HEK293 (cell line): ENCODE measurements around the gene SCYGR8.

Experiments
- KLF1 ChIP-seq: fragments of 450-650 bp; formaldehyde crosslinking; IDR thresholded peaks from 2 replicates; pipeline ENCODE4 v1.5.1; 2016; ENCODE audit warnings: missing biosample characterization, missing genetic modification characterization
- YY1 ChIP-seq: fragments of 450-650 bp; formaldehyde crosslinking; IDR thresholded peaks from 2 replicates; pipeline ENCODE4 v1.5.1; 2018; ENCODE audit warnings: missing biosample characterization, missing genetic modification characterization
- ZBTB8A ChIP-seq: fragments of 450-650 bp; formaldehyde crosslinking; IDR thresholded peaks from 2 replicates; pipeline ENCODE4 v1.5.1; 2016; ENCODE audit warnings: missing biosample characterization, missing genetic modification characterization
- ZNF2 ChIP-seq: fragments of 450-650 bp; formaldehyde crosslinking; IDR thresholded peaks from 2 replicates; pipeline ENCODE4 v1.5.1; 2016; ENCODE audit warnings: missing biosample characterization, missing genetic modification characterization
- ZNF274 ChIP-seq, 2 experiments: fragments of 200-500 bp in 1 of 2; fragments of 450-650 bp in 1 of 2; sonication (Bioruptor generic) in 1 of 2; formaldehyde crosslinking in 1 of 2; IDR thresholded peaks; 2 replicates each; pipeline versions ENCODE4 v1.5.1 to v1.6.1; 2014 to 2016; ENCODE audit warnings: borderline replicate concordance in 1 of 2, inconsistent platforms in 1 of 2, low read length in 1 of 2, missing biosample characterization in 1 of 2, missing genetic modification characterization in 1 of 2
- ZNF292 ChIP-seq: fragments of 450-650 bp; formaldehyde crosslinking; IDR thresholded peaks from 2 replicates; pipeline ENCODE4 v1.5.1; 2016; ENCODE audit warnings: low read depth, missing biosample characterization, missing genetic modification characterization, borderline replicate concordance
- TF ChIP-seq, protein P1 (sequence below): fragments of 450-650 bp; formaldehyde crosslinking; IDR thresholded peaks from 2 replicates; pipeline ENCODE4 v1.5.1; 2016; ENCODE audit warnings: missing biosample characterization, missing genetic modification characterization
- TF ChIP-seq, protein P2 (sequence below): fragments of 450-650 bp; formaldehyde crosslinking; IDR thresholded peaks from 2 replicates; pipeline ENCODE4 v1.5.1; 2016; ENCODE audit warnings: missing biosample characterization, missing genetic modification characterization

DNA sequence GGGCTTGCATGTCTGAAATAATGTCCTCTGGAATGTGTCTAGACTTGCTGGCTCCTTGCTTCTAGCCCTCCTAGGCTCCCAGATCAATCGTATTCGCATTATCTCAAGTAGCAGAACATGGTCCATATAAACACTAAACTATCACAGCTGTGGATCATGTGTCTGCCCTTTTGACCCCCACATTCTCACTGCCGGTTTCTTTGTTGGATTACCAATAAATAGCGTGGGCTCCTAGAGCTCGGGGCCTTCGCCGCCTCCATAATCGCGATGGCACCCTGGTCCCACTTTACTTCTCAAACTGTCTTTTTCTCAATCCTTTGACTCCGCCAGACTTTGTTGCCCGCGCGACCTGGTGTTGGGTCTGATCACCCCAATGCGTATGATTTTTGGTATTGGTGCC lies 6.3 kb upstream of the SCYGR8 start:
- no peak for TF ChIP-seq KLF1 (tag by site-specific recombination)
- TF ChIP-seq, protein P1, sequence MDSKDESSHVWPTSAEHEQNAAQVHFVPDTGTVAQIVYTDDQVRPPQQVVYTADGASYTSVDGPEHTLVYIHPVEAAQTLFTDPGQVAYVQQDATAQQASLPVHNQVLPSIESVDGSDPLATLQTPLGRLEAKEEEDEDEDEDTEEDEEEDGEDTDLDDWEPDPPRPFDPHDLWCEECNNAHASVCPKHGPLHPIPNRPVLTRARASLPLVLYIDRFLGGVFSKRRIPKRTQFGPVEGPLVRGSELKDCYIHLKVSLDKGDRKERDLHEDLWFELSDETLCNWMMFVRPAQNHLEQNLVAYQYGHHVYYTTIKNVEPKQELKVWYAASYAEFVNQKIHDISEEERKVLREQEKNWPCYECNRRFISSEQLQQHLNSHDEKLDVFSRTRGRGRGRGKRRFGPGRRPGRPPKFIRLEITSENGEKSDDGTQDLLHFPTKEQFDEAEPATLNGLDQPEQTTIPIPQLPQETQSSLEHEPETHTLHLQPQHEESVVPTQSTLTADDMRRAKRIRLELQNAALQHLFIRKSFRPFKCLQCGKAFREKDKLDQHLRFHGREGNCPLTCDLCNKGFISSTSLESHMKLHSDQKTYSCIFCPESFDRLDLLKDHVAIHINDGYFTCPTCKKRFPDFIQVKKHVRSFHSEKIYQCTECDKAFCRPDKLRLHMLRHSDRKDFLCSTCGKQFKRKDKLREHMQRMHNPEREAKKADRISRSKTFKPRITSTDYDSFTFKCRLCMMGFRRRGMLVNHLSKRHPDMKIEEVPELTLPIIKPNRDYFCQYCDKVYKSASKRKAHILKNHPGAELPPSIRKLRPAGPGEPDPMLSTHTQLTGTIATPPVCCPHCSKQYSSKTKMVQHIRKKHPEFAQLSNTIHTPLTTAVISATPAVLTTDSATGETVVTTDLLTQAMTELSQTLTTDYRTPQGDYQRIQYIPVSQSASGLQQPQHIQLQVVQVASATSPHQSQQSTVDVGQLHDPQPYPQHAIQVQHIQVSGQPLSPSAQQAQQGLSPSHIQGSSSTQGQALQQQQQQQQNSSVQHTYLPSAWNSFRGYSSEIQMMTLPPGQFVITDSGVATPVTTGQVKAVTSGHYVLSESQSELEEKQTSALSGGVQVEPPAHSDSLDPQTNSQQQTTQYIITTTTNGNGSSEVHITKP (tag by site-specific recombination): no peak
- no peak for TF ChIP-seq ZBTB8A (tag by site-specific recombination)
- TF ChIP-seq YY1: no peak
- TF ChIP-seq, protein P2, sequence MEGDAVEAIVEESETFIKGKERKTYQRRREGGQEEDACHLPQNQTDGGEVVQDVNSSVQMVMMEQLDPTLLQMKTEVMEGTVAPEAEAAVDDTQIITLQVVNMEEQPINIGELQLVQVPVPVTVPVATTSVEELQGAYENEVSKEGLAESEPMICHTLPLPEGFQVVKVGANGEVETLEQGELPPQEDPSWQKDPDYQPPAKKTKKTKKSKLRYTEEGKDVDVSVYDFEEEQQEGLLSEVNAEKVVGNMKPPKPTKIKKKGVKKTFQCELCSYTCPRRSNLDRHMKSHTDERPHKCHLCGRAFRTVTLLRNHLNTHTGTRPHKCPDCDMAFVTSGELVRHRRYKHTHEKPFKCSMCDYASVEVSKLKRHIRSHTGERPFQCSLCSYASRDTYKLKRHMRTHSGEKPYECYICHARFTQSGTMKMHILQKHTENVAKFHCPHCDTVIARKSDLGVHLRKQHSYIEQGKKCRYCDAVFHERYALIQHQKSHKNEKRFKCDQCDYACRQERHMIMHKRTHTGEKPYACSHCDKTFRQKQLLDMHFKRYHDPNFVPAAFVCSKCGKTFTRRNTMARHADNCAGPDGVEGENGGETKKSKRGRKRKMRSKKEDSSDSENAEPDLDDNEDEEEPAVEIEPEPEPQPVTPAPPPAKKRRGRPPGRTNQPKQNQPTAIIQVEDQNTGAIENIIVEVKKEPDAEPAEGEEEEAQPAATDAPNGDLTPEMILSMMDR (tag by site-specific recombination): no peak
- TF ChIP-seq ZNF274 (IDR thresholded peaks at IDR 0.05; ENCODE audit: low read length): no peak
- TF ChIP-seq ZNF274 (tag by site-specific recombination; IDR thresholded peaks at IDR 0.05; ENCODE audit: borderline replicate concordance): no peak
- no peak for TF ChIP-seq ZNF2 (tag by site-specific recombination)
- no peak for TF ChIP-seq ZNF292 (tag by site-specific recombination)
